HEK293 (cell line): Measurements from ENCODE around the gene SPATA7.

ENCODE experiments used
- ZEB2 ChIP-seq: fragments of 450-650 bp; formaldehyde crosslinking; IDR thresholded peaks from 2 replicates; pipeline ENCODE4 v1.5.1; 2016; ENCODE audit warnings: missing biosample characterization, missing genetic modification characterization
- ZNF544 ChIP-seq: fragments of 450-650 bp; formaldehyde crosslinking; IDR thresholded peaks from 2 replicates; pipeline ENCODE4 v1.5.0; 2017; ENCODE audit warnings: missing biosample characterization, missing genetic modification characterization
- ZNF792 ChIP-seq: fragments of 450-650 bp; formaldehyde crosslinking; IDR thresholded peaks from 2 replicates; pipeline ENCODE4 v1.5.1; 2016; ENCODE audit warnings: missing biosample characterization, missing genetic modification characterization

- TF ChIP-seq ZNF792 (tag by site-specific recombination) (no peak), ZNF544 (tag by site-specific recombination) (no peak), ZEB2 (tag by site-specific recombination) (no peak)
These were observed 868 bp downstream of the SPATA7 start for GRCh38 chr14:88386256-88386794.
